ENCODE results near the gene DENND4A.

Gene DENND4A

DNA sequence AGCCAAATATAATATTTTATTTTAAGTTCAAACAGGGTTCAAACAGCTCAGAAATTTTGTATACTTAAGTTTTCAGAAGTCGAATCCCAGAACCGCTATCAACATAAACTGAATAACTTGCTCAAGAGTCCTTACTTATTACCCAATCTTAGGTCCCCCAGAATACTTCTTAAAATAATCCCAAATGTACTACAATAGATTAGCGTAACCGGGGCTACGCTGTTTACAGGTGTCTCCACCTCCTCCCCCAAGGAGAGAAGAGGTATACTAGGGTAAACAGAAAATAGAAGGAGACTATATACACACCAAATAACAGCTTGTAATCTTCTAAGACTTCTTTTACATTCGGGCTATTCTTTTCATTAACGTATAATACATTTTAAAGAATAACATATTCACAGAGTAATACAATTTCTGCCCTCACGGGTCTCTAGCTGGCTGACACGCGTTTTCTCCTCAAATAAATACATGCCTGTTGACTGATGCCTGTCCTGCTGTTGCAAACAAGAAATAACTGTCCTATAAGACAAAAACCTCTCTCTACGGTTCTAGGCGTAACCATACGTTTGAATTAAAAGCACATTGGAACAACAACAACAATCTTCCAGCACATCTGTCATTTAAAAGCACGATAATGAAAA is 1.3 kb downstream of the DENND4A start:
- ATAC-seq, result no peak
- TF ChIP-seq CSDC2 (CRISPR knock-in tag; IDR thresholded peaks at IDR 0.05), result no peak
- no peak for TF ChIP-seq ESRRG (CRISPR knock-in tag; IDR thresholded peaks at IDR 0.05)
- TF ChIP-seq ARNTL (CRISPR knock-in tag; IDR thresholded peaks at IDR 0.05; ENCODE audit: borderline replicate concordance, low read depth), result no peak

DNA sequence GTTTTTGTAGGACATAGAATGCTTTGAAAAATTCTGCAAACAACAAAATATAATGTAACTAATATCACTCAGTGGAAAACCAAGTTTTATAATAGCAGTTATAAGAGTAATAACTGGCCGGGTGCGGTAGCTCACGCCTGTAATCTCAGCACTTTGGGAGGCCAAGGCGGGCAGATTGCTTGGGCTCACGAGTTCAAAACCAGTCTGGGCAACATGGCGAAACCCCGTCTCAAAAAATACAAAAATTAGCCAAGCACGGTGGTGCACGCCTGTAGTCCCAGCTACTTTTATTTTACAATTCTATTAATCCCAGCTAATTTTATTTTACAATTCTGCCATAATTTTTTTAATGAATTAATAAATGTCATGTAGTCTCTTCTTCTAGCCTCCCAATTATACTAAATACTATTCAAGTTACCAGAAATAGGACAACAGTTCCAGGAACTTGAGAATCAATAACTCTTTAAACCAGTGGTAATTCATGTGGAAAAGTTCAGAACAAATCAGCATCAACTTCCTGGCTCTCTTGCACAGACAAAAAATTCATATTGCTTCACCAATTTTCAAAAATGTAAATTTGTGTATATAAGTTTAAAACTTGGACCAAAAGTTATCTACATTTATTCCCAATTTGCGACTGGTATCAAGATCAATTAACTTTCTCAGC is 2.2 kb downstream of the DENND4A start:
- no peak for ATAC-seq
- TF ChIP-seq, protein P1, sequence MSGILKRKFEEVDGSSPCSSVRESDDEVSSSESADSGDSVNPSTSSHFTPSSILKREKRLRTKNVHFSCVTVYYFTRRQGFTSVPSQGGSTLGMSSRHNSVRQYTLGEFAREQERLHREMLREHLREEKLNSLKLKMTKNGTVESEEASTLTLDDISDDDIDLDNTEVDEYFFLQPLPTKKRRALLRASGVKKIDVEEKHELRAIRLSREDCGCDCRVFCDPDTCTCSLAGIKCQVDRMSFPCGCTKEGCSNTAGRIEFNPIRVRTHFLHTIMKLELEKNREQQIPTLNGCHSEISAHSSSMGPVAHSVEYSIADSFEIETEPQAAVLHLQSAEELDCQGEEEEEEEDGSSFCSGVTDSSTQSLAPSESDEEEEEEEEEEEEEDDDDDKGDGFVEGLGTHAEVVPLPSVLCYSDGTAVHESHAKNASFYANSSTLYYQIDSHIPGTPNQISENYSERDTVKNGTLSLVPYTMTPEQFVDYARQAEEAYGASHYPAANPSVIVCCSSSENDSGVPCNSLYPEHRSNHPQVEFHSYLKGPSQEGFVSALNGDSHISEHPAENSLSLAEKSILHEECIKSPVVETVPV (CRISPR knock-in tag; IDR thresholded peaks at IDR 0.05), result no peak
- TF ChIP-seq, protein P2, sequence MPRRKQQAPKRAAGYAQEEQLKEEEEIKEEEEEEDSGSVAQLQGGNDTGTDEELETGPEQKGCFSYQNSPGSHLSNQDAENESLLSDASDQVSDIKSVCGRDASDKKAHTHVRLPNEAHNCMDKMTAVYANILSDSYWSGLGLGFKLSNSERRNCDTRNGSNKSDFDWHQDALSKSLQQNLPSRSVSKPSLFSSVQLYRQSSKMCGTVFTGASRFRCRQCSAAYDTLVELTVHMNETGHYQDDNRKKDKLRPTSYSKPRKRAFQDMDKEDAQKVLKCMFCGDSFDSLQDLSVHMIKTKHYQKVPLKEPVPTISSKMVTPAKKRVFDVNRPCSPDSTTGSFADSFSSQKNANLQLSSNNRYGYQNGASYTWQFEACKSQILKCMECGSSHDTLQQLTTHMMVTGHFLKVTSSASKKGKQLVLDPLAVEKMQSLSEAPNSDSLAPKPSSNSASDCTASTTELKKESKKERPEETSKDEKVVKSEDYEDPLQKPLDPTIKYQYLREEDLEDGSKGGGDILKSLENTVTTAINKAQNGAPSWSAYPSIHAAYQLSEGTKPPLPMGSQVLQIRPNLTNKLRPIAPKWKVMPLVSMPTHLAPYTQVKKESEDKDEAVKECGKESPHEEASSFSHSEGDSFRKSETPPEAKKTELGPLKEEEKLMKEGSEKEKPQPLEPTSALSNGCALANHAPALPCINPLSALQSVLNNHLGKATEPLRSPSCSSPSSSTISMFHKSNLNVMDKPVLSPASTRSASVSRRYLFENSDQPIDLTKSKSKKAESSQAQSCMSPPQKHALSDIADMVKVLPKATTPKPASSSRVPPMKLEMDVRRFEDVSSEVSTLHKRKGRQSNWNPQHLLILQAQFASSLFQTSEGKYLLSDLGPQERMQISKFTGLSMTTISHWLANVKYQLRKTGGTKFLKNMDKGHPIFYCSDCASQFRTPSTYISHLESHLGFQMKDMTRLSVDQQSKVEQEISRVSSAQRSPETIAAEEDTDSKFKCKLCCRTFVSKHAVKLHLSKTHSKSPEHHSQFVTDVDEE (CRISPR knock-in tag; IDR thresholded peaks at IDR 0.05), result no peak
- no peak for TF ChIP-seq TOX (CRISPR knock-in tag; IDR thresholded peaks at IDR 0.05; ENCODE audit: borderline replicate concordance)
- no peak for TF ChIP-seq RARB (CRISPR knock-in tag; IDR thresholded peaks at IDR 0.05)
- no peak for TF ChIP-seq ZNF565 (CRISPR knock-in tag; conservative IDR thresholded peaks at IDR 0.05; ENCODE audit: low read depth)
- no peak for TF ChIP-seq OSR1 (CRISPR knock-in tag; IDR thresholded peaks at IDR 0.05)
- no peak for TF ChIP-seq ZFP3 (CRISPR knock-in tag; IDR thresholded peaks at IDR 0.05)
- TF ChIP-seq, protein P3, sequence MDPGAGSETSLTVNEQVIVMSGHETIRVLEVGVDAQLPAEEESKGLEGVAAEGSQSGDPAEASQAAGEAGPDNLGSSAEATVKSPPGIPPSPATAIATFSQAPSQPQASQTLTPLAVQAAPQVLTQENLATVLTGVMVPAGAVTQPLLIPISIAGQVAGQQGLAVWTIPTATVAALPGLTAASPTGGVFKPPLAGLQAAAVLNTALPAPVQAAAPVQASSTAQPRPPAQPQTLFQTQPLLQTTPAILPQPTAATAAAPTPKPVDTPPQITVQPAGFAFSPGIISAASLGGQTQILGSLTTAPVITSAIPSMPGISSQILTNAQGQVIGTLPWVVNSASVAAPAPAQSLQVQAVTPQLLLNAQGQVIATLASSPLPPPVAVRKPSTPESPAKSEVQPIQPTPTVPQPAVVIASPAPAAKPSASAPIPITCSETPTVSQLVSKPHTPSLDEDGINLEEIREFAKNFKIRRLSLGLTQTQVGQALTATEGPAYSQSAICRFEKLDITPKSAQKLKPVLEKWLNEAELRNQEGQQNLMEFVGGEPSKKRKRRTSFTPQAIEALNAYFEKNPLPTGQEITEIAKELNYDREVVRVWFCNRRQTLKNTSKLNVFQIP (CRISPR knock-in tag; IDR thresholded peaks at IDR 0.05; ENCODE audit: borderline replicate concordance, low read depth), result no peak
- no peak for TF ChIP-seq BACH2 (CRISPR knock-in tag; IDR thresholded peaks at IDR 0.05; ENCODE audit: borderline replicate concordance)
- TF ChIP-seq ISL1 (CRISPR knock-in tag; IDR thresholded peaks at IDR 0.05), result no peak
- TF ChIP-seq ARNTL (CRISPR knock-in tag; IDR thresholded peaks at IDR 0.05; ENCODE audit: borderline replicate concordance, low read depth), result no peak

DNA sequence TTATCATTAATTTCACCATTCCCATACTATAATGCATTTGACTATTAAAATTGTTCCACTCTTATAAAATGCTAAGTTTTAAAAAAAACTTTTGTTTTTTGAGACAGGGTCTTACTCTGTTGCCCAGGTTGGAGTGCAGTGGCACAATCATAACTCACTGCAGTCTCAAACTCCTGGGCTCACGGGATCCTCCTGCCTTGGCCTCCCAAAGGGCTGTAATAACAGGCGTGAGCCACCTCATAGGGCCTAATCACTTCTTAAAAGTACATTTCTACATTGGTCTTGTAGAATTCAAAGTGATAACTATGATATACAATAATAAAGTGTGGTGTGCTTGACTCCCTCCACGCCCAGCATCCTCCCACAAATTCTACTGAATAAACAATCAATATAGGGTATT is 3.0 kb downstream of the DENND4A start:
- no peak for ATAC-seq
- TF ChIP-seq, protein P2 (CRISPR knock-in tag; IDR thresholded peaks at IDR 0.05), result no peak
- no peak for TF ChIP-seq ZC3H10 (CRISPR knock-in tag; IDR thresholded peaks at IDR 0.05)
- no peak for TF ChIP-seq TCF4 (CRISPR knock-in tag; IDR thresholded peaks at IDR 0.05; ENCODE audit: borderline replicate concordance)
- TF ChIP-seq, protein P1 (CRISPR knock-in tag; IDR thresholded peaks at IDR 0.05), result no peak
- no peak for TF ChIP-seq ZNF8 (CRISPR knock-in tag; IDR thresholded peaks at IDR 0.05)
- TF ChIP-seq ZNF565 (CRISPR knock-in tag; conservative IDR thresholded peaks at IDR 0.05; ENCODE audit: low read depth), result no peak
- no peak for TF ChIP-seq RARB (CRISPR knock-in tag; IDR thresholded peaks at IDR 0.05)
- TF ChIP-seq, protein P4, sequence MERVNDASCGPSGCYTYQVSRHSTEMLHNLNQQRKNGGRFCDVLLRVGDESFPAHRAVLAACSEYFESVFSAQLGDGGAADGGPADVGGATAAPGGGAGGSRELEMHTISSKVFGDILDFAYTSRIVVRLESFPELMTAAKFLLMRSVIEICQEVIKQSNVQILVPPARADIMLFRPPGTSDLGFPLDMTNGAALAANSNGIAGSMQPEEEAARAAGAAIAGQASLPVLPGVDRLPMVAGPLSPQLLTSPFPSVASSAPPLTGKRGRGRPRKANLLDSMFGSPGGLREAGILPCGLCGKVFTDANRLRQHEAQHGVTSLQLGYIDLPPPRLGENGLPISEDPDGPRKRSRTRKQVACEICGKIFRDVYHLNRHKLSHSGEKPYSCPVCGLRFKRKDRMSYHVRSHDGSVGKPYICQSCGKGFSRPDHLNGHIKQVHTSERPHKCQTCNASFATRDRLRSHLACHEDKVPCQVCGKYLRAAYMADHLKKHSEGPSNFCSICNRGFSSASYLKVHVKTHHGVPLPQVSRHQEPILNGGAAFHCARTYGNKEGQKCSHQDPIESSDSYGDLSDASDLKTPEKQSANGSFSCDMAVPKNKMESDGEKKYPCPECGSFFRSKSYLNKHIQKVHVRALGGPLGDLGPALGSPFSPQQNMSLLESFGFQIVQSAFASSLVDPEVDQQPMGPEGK (CRISPR knock-in tag; IDR thresholded peaks at IDR 0.05; ENCODE audit: borderline replicate concordance), result no peak
- TF ChIP-seq BACH2 (CRISPR knock-in tag; IDR thresholded peaks at IDR 0.05; ENCODE audit: borderline replicate concordance), result no peak
- TF ChIP-seq SNAI2 (CRISPR knock-in tag; IDR thresholded peaks at IDR 0.05), result no peak
- no peak for TF ChIP-seq CSDC2 (CRISPR knock-in tag; IDR thresholded peaks at IDR 0.05)
- TF ChIP-seq, protein P3 (CRISPR knock-in tag; IDR thresholded peaks at IDR 0.05; ENCODE audit: borderline replicate concordance, low read depth), result no peak
- no peak for TF ChIP-seq ZFP30 (CRISPR knock-in tag; IDR thresholded peaks at IDR 0.05)
- no peak for TF ChIP-seq ARNTL (CRISPR knock-in tag; IDR thresholded peaks at IDR 0.05; ENCODE audit: borderline replicate concordance, low read depth)
- TF ChIP-seq, protein P5, sequence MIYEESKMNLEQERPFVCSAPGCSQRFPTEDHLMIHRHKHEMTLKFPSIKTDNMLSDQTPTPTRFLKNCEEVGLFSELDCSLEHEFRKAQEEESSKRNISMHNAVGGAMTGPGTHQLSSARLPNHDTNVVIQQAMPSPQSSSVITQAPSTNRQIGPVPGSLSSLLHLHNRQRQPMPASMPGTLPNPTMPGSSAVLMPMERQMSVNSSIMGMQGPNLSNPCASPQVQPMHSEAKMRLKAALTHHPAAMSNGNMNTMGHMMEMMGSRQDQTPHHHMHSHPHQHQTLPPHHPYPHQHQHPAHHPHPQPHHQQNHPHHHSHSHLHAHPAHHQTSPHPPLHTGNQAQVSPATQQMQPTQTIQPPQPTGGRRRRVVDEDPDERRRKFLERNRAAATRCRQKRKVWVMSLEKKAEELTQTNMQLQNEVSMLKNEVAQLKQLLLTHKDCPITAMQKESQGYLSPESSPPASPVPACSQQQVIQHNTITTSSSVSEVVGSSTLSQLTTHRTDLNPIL (CRISPR knock-in tag; IDR thresholded peaks at IDR 0.05; ENCODE audit: low read depth), result no peak

Measured in SK-N-SH treated with all-trans-retinoic acid at 6 μM for 48 hours (cell line).